ENCODE results near the gene MYO1H. TPM values are rescaled to one million over a fixed set of nuclear protein-coding genes. Genes with fewer than 3 reads are reported as not detected.
"Not testable (repeated sequence)": the region's sequence is repeated elsewhere in the genome, so short reads cannot be mapped to it uniquely, and the experiment has no call there.

MYO1H gene
- total RNA-seq, 4 donors from 2014 or later: not detected

- no peak for TF ChIP-seq POLR2A (IDR thresholded peaks at IDR 0.05; ENCODE audit: low read depth)
- TF ChIP-seq POLR2AphosphoS5 (IDR thresholded peaks at IDR 0.05): no peak
- no peak for TF ChIP-seq CTCF (IDR thresholded peaks at IDR 0.05)
- no peak for TF ChIP-seq EP300 (IDR thresholded peaks at IDR 0.05)
- DNase-seq (ENCODE audit: extremely low spot score): no peak
- Histone ChIP-seq H3K27me3 (peaks cover 0 to 14% (median 0%) of the 10 kb centered on the region in 4 donors), H3K27ac (replicated peaks in 1 of 4) (no peak overlapping the region), H3K36me3 (no peaks in the 10 kb centered on the region), H3K9me3 (no peaks in the 10 kb centered on the region), H3K4me3 (no peak overlapping the region), H3K4me1 (no peaks in the 10 kb centered on the region)
- intact Hi-C loops (cut with DNase I): loop anchor here (10.0 kb wide), 1 partner anchor 353 kb away; no protein-coding TSS in a partner anchor
- WGBS: 38% methylated on average over 9 of the region's 10 CpGs
Observed at GRCh38 chr12:109422251-109422650, 74.6 kb downstream of the MYO1H start.

GRCh38 chr12:109423392-109423791 lies 75.7 kb downstream of the MYO1H start:
- Histone ChIP-seq H3K27ac (replicated peaks in 1 of 4) (no peak overlapping the region), H3K4me3 (no peak overlapping the region), H3K36me3 (no peaks in the 10 kb centered on the region), H3K4me1 (peaks cover 0 to 4% (median 3%) of the 10 kb centered on the region in 4 donors), H3K27me3 (peaks cover 0 to 14% (median 0%) of the 10 kb centered on the region in 4 donors), H3K9me3 (no peaks in the 10 kb centered on the region)
- intact Hi-C loops (cut with DNase I): loop anchor here (10.0 kb wide), 1 partner anchor 351 kb away; no protein-coding TSS in a partner anchor
- no peak for DNase-seq (ENCODE audit: extremely low spot score)
- WGBS: 93% methylated on average over 9 of the region's 9 CpGs
- TF ChIP-seq CTCF (IDR thresholded peaks at IDR 0.05): no peak

GRCh38 chr12:109428037-109428629 lies 80.4 kb downstream of the MYO1H start:
- Histone ChIP-seq H3K27me3 (peaks cover 0 to 2% (median 0%) of the 10 kb centered on the region in 4 donors), H3K9me3 (no peaks in the 10 kb centered on the region), H3K4me3 (no peak overlapping the region), H3K36me3 (no peaks in the 10 kb centered on the region), H3K27ac (replicated peaks in 1 of 4) (no peak overlapping the region), H3K4me1 (peaks cover 8 to 13% (median 10%) of the 10 kb centered on the region in 4 donors)
- intact Hi-C loops (cut with DNase I): loop anchor here (10.0 kb wide), 1 partner anchor 347 kb away; no protein-coding TSS in a partner anchor
- TF ChIP-seq CTCF (IDR thresholded peaks at IDR 0.05): peak; percentile 92 to 98 (median 96)
- TF ChIP-seq POLR2AphosphoS5 (IDR thresholded peaks at IDR 0.05): peak; percentile 61 to 71
- no peak for TF ChIP-seq POLR2A (IDR thresholded peaks at IDR 0.05; ENCODE audit: low read depth)
- DNase-seq (ENCODE audit: extremely low spot score): no peak
- whole genome bisulfite sequencing: 26% methylated on average over 8 of the region's 8 CpGs

GRCh38 chr12:109428804-109429203 lies 81.1 kb downstream of the MYO1H start:
- intact Hi-C loops (cut with DNase I): loop anchor here (10.0 kb wide), 1 partner anchor 346 kb away; no protein-coding TSS in a partner anchor
- H3K4me3 ChIP-seq; DNase-seq (ENCODE audit: extremely low spot score): not testable (repeated sequence)

GRCh38 chr12:109430244-109430643 lies 82.5 kb downstream of the MYO1H start:
- H3K27me3 ChIP-seq: no peaks in the 10 kb centered on the region
- no peak for DNase-seq (ENCODE audit: extremely low spot score)
- H3K4me1 ChIP-seq: peaks cover 9 to 16% (median 13%) of the 10 kb centered on the region in 4 donors
- intact Hi-C loops (cut with DNase I): no loop called here
- H3K4me3 ChIP-seq: no peak overlapping the region
- no peak overlapping the region for H3K27ac ChIP-seq (replicated peaks in 1 of 4)
- no peaks in the 10 kb centered on the region for H3K36me3 ChIP-seq
- WGBS: 94% methylated on average over 5 of the region's 6 CpGs
- TF ChIP-seq POLR2A (IDR thresholded peaks at IDR 0.05; ENCODE audit: low read depth) (no peak), EP300 (IDR thresholded peaks at IDR 0.05) (no peak), POLR2AphosphoS5 (IDR thresholded peaks at IDR 0.05) (no peak), CTCF (IDR thresholded peaks at IDR 0.05) (no peak)
- H3K9me3 ChIP-seq: no peaks in the 10 kb centered on the region

More at GRCh38 chr12:109428804-109429203, 81.1 kb downstream of the MYO1H start:
- WGBS: 93% methylated on average over 3 of the region's 3 CpGs
- H3K27ac ChIP-seq (replicated peaks in 1 of 4); H3K27me3 ChIP-seq; H3K36me3 ChIP-seq; H3K9me3 ChIP-seq: not testable (repeated sequence)
- H3K4me1 ChIP-seq: peaks cover 9 to 16% (median 13%) of the 10 kb centered on the region in 4 donors
